Stimulated activated CD4-positive, alpha-beta T cell treated with anti-CD3 and anti-CD28 coated beads, Interleukin-15, amount 100 ng/mL, for 24 hours (primary cell): Measurements from ENCODE around the gene TPST1.

Source experiments
- DNase-seq: peaks from one replicate; pipeline ENCODE4 v3.0.0-alpha.2; 2020

TPST1 gene

DNA sequence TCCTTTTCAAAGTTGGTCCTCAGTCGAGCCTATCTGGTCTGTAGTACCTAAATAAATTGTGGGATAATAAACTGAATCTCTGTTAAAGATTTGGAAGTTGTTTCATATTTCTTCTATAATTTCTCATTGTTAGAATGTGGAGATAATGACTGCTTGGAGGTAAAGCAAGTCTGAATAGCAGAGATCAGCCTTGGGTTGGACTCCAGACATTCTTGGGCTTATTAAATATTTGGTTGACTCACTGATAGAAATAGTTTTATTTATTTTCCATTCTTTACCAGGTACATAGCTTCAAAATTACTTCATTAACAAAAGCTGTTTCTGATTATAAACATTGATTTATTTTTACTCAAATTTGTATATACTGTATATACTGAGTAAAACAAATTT, 34.3 kb downstream of the TPST1 start:
- DNase-seq, result no peak

DNA sequence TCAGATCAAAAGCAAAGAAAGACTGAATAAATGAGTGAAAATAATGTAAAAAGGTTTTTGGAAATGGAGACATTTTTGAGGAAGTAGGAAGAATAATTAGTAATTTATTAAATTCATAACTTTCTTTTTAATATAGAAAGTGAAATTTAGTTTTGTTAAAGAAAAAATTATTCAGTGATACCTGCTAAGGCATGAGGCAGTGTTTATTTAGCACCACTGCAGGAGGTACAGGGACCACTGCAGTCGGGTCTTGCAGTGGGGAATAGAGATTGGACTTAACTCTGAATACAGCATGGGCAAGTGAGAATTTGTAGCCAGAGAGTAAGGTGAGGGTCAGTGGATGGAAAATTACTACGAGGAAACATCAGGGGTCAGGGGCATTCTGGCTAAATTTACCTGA, 39.9 kb downstream of the TPST1 start:
- DNase-seq, result no peak

DNA sequence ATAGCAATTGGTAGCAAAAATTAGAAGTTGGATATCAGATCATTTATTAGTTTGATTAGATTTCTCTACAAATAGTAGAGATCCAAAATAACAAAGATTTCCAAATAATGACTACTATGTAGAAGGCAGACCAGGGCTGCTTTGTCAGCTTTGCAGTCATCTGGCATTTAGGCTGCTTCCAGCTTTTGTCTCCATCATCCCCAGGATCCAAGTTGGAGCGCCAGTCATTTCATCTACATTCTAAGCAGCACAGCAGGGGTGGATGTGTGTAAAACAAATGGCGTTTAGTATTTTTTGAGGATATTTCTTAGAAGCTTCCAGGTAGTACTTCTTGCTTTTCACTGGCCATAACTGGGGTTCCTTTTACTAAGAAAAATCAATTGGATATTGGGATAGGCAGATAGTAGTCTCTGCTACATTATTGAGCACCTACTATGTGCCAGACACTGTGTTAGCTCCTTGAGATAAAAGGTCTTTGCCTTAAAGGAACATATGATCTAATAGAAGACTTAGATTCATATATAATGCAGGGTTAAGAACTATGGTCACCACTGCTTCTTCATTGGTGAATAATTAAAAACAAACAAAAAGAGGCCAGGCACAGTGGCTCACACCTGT, 41.5 kb downstream of the TPST1 start:
- no peak for DNase-seq

DNA sequence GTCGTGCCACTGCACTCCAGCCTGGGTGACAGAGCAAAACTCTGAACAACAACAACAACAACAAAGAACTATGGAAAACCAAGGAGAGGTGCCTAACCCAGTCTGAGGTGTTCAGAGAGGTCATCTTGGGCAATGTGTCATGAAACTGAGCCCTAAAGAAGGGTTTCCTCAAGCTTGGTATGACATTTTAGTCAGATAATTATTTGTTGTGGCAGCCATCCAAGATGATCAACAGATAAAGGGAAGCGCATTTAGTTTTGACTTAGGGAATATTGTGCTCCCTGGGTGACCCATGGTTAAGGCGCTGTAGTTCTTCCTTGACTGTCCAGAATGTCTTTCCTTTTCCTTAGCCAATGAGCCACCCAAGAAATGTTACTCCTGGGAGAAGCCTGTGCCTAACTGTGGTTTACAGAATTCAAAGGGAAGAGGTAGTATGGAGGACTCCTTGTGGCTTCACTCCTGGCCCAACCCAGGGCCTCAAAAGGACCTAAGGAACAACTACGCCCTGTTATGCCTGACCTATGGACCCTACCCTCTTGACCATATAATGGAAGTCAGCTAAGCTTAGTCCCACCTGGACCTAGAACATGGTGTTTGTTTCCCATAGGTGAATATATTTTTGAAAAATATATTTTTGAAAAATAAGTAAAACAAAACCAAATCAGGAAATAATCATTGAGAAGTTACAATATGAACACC, 42.4 kb downstream of the TPST1 start:
- DNase-seq, result no peak

DNA sequence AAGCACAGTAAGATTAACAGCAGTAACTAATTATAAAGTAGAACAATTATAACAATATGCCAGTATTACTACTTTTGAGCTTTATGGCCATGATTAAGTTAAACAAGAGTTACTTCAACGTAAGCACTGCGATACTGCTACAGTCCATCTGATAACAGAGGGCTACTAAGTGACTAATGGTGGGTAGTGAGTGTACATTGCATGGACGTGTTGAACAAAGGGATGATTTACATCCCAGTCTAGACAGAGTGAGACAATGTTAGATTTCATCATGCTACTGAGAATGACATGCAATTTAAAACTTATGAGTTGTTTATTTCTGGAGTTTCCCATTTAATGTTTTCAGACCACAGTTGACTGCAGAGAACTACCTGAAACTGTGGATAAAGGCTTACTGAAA, 45.6 kb downstream of the TPST1 start:
- DNase-seq, result no peak

DNA sequence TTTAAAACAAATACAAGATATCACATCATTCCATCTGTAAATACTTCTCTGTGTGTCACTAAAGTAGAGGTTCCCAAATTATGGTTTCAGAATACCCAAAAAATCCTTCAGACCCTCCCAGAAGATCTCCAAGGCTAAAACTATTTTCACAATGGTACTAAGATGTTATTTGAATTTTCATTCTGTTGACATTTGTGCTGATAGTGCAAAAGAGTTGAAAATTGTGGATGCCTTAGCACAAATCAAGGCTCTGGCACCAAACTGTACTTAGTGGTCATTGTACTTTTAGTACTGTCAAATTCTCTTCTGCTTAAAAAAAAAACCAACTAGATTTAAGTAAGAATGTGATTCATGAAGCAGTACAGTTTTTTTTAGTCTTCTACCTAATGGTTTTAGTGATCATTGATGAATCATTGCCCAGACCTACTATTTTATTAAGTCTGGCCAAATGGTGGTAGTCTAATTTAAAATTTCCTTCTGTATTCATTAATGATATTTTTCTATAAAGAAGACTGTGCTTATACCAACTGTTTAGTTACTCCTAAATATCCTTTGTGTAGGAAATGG, 50.5 kb downstream of the TPST1 start:
- DNase-seq, result no peak

DNA sequence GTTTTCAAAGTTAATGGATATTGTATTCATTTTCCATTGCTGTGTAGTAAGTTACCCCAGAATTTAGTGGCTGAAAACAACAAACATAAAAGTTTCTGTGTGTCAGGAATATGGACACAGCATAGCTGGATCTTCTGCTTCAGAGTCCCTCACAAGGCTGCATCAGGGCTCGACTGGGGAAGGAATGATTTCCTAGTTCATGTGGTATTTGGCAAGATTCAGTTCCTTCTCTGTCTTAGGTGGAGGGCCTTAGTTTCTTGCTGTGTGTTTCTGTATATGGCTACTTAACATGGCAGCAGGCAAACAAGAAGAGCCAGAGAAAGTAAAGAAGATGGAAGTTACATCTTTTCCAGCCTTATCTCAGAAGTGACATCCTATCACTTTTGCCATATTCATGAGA, 51.1 kb downstream of the TPST1 start:
- DNase-seq, result no peak

DNA sequence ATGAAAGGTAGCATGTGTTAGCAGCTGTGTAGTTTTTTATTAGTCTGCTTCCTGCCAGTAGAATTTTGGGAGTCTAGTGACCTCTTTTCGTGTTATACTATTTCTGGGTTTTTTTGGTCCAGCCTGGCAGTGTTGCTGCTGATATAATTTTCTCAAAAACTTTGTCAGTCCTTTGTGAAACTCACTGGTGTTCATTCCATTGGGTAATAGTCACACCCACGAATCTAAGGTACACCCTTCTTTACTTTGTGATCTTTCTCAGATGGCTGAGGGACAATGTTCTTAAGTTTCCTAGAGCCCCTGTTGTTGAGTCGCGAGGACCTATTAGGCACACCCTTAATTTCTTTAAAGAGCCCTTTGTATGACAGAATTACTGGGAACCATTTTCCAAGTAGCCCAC, 52.3 kb downstream of the TPST1 start:
- DNase-seq, result no peak

DNA sequence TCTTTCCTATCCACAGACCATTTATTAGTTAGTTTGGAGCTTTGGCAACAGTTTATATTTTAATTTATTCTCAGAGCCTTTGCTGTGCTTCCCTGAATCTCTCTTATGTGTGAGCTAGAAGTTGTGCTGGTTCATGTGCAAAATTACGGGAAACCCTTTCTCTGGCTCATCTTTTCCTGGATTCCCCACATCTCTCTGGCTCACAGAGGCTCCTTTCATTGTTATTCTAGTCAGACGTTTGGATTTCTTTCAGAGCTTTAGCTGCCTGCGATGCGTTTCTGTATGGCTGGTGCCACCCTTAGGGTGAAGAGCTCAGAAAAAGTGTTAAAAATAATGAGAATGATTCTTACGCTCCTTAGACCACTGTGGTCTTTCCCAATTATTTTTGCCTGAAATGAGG, 53.3 kb downstream of the TPST1 start:
- no peak for DNase-seq

DNA sequence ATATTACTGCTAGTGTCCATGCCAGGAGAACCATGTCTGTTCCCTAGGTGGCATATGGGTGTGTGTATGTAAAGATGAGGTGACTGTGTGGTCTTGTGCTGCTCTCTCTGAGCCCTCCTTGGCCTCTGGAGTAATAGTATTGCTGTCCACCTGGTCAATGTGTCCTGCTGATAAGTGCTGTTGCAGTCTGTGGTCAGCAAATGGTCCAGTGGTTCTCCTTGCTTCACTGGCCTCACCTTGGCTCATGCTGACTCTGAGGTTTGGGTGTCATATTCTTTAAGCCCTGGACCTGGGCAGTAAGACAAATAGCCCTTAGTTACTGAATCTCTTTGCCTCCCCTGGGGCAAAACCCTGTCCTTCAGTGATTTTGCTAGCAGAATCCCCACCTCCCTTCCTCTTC, 56.8 kb downstream of the TPST1 start:
- DNase-seq, result no peak

DNA sequence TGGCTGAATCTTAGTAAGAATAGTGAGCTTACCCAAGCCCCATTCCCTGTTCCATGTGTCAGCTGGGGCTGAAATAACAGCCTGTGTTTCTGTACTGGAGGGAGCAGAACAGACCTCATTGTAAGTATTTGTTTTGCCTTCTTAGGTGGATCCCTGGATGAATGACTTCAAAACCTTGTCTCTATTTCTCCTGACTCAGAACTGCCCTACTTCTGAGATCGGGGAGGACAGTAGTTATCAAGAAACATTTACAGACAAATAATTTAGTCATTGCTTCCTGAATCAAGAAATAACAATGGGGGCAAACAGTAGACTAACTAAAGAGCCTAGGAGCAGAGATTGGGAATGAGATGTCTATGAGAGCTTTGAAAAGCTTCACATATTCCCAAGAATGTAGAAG, 58.8 kb downstream of the TPST1 start:
- no peak for DNase-seq

DNA sequence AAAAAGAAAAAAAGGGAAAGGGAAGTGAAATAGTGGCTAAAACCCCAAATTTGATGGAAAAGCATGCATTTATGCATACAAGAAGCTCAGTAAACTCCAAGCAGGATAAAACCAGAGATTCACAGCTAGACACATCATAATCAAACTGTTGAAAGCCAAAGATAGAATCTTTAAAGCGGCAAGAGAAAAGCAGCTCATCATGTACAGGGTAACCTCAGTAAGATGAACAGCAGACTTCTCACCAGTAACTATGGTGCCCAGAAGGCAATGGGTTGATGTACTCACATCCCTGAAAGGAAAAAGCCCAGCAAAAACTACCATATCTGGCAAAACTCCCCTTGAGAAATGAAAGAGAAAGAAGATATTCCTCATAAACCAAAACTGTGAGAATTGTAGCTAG, 60.4 kb downstream of the TPST1 start:
- no peak for DNase-seq

DNA sequence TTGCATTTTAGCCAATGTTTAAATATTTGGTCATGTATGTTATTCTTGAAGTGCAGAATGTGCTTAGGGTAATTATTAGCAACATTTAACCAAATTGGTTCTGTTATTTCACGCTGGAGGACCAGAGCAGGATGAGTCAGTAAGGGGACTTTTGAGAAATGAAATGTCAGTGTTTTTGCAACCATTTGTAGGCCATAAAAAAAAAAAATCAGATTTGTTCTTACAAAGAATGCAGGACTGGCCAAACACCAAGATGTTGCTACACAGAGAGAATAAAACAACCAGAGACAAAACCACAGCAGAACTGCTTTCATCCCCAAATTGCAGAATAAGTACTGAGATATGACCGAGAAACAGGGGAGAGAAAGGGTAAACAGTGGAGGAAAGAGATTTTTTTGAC, 62.1 kb downstream of the TPST1 start:
- no peak for DNase-seq

DNA sequence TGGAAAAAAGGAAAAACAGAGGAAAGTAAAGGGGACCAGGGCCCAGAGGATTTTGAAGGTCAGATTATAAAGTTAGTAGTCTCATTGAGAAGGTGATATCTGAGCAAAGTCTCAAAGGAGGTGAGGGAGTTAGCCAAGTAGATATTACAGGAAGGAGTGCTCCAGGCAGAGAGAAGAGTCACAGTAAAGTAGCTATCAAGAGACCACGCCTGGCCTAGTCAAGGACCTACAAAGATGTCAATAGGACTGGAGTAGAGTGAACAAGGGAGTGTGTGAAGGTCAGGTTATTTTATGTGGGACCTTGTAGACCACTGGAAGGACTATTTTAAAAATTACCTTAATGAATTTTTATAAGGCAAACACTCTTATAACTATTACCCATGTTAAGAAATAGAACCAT, 64.8 kb downstream of the TPST1 start:
- no peak for DNase-seq

DNA sequence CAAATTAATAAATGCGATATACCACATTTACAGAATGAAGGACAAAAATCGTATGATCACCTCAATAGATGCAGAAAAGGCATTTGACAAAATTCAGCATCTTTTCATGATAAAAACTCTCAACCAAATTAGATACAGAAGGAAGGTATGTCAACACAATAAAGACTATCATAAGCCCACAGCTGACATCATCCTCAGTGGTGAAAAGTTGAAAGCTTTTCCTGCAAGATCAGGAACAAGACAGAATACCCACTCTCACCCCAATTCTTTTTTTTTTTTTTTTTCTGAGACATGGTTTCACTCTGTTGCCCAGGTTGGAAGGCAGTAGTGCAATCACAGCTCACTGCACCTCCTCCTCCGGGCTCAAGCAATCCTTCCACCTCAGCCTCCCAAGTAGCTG, 67.2 kb downstream of the TPST1 start:
- DNase-seq, result no peak

DNA sequence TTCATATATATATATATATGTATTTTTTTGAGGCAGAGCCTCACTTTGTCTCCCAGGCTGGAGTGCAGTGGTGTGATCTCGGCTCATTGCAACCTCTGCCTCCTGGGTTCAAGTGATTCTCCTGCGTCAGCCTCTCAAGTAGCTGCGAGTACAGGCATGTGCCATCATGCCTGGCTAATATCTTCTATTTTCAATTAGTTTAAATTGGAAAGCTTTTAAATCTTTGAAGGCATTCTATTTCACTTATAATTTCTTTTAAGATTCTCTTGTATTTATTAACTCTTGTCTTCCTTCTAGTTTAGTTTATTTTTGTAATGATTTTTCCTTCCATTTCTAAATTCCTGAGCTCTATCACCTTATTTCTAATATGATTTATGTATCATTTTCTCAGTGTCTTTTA, 71.2 kb downstream of the TPST1 start:
- DNase-seq, result no peak

DNA sequence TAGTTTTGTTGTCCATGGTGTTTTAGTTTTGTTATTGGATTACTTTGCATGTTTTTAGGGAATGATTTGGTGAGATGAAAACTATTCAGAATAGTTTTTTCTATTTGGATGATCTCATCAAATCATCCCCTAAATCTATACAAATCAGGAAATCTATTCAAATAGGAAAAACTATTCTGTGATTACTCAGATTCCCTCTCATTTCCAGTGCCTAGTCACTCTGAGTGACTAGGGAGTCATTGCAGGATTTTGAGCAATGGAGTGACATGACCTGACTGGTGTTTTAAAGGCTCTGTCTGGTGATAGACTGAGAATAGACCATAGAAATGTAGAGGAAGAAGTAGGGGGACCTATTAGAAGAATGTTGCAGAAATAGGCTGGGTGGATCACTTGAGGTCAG, 72.4 kb downstream of the TPST1 start:
- DNase-seq, result no peak

DNA sequence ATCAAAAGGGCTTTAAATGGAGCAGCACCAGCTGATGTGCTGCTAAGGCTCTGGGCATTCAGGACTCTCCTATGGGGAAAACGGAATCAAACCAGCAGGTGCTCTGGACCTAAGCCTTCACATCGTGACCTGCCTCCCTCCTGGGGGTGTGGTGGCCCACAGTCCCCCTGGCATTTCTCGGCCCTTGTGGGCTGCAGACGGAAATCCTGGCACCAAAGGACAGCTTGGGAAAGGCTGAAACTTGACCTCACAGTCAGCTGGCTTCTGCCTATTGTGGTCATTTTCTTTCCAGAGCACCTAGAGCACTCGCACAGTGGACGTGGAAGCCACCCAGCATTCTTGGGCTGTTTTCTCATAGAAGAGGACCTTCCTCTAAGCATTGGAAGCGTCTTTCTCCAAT, 74.8 kb downstream of the TPST1 start:
- DNase-seq, result no peak

DNA sequence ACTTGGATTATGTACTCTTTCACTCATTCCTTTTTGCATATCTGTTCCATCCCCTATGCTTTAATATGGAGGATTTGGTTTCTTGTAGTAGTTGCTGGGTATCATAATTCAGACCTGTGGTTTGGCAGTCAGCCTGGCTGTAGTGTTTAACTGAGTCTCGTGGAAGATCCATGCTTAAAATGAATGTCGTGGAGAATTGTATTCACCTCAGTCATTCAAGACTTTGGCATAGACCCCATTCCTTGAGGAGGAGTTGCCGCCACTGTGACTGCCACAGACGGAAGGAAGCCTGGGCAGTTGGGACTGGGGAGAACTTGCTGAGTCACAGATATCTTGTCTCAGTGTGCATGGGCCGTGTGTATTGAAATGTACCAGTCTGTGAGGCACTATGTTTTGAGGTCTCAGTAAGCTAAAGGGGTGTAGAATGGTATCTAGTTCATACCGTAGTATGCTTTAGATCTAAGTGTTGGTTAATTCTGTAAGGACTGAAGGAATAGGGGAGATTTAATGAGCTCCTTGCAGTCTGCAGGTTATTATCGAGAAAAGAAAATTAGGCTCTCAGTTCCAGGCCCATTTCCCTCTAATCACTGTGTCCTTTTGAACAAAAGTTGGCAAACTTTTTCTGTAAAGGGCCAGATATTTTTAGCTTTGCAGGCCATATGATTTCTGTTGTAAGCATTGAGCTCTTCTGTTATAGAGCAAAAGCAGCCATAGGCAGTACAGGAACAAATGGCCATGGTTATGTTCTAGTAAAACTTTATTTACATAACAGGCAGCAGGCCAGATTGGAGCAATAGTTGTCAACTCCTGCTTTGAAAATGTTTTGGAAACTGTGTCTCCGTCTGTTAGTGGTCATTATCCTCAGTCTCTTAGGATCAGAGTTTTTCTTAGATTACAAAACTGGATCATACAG, 76.8 kb downstream of the TPST1 start:
- no peak for DNase-seq

DNA sequence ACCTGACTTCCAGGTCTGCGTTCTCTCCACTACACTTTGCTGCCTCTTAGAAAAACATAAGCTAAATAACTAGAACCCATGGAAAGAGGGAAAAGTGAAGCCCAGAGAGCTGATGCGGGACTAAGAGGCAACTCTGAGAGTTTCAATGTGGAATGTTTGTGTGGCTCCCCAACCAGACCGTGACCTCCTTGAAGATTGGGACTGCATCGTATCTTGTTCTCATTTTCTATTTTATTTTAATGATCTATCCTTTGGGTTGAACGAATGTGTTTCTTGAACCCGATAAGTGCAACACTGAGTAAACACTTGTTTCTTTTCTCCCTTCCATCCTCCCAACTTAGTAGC, 77.4 kb downstream of the TPST1 start:
- DNase-seq, result no peak

DNA sequence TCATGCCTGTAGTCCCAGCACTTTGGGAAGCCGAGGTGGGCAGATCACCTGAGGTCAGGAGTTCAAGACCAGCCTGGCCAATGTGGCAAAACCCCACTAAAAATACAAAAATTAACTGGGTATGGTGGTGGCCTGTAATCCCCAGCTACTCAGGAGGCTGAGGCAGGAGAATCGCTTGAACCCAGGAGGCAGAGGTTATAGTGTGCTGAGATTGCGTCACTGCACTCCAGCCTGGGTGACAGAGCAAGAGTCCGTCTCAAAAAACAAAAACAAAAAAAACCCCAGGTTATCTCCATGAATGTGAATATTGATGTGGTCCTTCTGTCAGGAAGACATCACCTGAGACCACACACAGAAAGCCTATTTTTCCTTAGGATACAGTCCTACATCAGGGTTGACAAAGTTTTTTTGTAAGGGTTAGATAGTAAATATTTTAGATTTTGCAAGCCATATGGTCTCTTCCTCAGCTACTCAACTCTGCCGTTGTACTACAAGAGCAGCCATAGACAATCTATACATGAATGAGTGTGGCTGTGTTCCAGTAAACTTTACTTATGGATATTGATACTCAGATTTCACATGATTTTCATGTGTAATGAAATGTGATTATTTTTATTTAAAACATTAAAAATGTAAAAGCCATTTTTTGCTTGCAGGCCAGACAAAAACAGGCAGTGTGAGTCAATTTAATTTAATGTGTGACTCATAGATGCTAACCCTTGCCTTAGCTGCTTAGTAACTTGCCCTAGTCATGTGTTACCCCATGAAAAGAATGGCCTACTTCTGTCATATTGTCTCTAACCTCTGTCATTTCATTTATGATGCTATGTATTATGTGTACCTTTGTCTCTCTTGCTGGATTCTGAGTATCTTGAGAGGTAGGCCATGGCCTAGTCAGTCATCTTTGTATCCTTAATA, 78.1 kb downstream of the TPST1 start:
- DNase-seq, result no peak

DNA sequence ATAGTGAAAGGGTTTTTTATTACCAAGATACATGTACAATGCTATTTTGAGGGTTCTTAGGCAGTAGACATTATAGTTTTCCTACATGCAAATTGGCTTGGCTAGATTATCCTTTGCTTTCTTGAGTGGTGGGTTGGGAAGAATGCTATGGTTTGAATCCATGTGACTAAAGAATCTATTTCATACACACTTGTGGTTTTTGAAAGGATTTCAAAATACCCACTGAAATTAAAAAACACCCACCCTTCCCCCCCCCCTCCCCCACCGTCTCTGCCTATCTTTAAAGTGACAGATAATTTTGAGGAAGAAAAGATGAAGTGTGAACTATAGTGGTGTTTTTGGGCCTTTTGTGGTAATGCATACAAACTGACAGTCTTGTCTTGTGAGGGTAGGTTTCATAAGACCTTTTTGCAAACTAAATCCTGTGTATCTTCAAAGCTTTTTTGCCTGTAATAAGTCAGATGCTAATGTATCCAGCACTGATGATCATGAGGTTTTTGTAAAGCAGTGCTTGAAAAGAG, 90.9 kb downstream of the TPST1 start:
- DNase-seq, result no peak

DNA sequence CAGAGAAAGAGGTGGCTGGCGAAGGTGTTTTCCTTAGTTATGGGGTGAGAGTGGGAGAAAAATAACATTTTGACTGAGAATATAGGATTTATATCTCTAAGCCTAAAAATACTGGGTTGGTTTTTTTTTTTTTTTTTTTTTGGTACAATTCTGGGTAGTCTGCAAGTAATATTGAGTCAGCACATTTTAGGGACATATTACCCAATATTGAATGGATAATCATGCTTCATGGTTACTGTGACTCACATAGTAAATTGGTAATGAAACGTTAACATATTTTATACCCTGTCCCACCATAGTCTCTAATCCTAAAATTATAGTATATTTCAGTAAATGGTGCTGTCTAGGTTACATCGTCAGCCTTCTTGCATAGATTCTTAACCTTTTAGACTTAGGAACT, 91.4 kb downstream of the TPST1 start:
- no peak for DNase-seq
